Endothelial cell (in vitro differentiated cells): ENCODE results near the gene ARPP21. TPM values are rescaled to one million over a fixed set of nuclear protein-coding genes. Genes with fewer than 3 reads are reported as not detected.

ENCODE experiments used
- DNase-seq: peaks from one replicate; pipeline ENCODE4 v3.0.0; 2021; ENCODE audit warnings: low spot score
- H3K27ac Mint-ChIP-seq: one replicate; pipeline ENCODE4 v1.8.0; 2021; ENCODE audit warnings: mixed read lengths, inconsistent platforms; ENCODE audit not compliant: unreplicated experiment
- H3K27me3 Mint-ChIP-seq: one replicate; pipeline ENCODE4 v1.8.0; 2021; ENCODE audit warnings: mild to moderate bottlenecking, moderate library complexity, mixed read lengths, inconsistent platforms; ENCODE audit not compliant: unreplicated experiment
- H3K36me3 Mint-ChIP-seq: one replicate; pipeline ENCODE4 v1.8.0; 2021; ENCODE audit warnings: mild to moderate bottlenecking, low read depth, mixed read lengths, inconsistent platforms; ENCODE audit not compliant: unreplicated experiment
- H3K4me1 Mint-ChIP-seq: one replicate; pipeline ENCODE4 v1.8.0; 2021; ENCODE audit warnings: mild to moderate bottlenecking, mixed read lengths, inconsistent platforms; ENCODE audit not compliant: unreplicated experiment
- H3K4me3 Mint-ChIP-seq: one replicate; pipeline ENCODE4 v1.8.0; 2021; ENCODE audit warnings: mild to moderate bottlenecking, mixed read lengths, inconsistent platforms; ENCODE audit not compliant: unreplicated experiment
- H3K9me3 Mint-ChIP-seq: one replicate; pipeline ENCODE4 v1.8.0; 2021; ENCODE audit warnings: mixed read lengths, inconsistent platforms; ENCODE audit not compliant: unreplicated experiment
- CTCF ChIP-seq: fragments of 200-600 bp; sonication (generic); IDR thresholded peaks from one replicate; pipeline ENCODE4 v1.5.0; 2021; ENCODE audit warnings: antibody characterized with exemption; ENCODE audit not compliant: unreplicated experiment
- total RNA-seq: library from RNA; stranded (reverse); fragmentation: NEBNext Ultra II Directional; extraction: Animal tissue kit (Norgen Biotek cat#: 25700); gene quantifications from one replicate; pipeline ENCODE4 v1.2.1, GENCODE V29; 2021; ENCODE audit not compliant: unreplicated experiment

Gene ARPP21
- total RNA-seq, 1 donor from 2014 or later = not detected

GRCh38 chr3:35641331-35641730, 2.0 kb downstream of the ARPP21 start:
- H3K4me3 Mint-ChIP-seq = no peak overlapping the region
- DNase-seq = no peak
- no peak overlapping the region for H3K27ac Mint-ChIP-seq
- no peak for TF ChIP-seq CTCF
- H3K4me1 Mint-ChIP-seq = peaks cover 13% of the 10 kb centered on the region
- H3K27me3 Mint-ChIP-seq = peaks cover 9% of the 10 kb centered on the region
- H3K36me3 Mint-ChIP-seq = peaks cover 5% of the 10 kb centered on the region
- H3K9me3 Mint-ChIP-seq = no peaks in the 10 kb centered on the region

- peaks cover 9% of the 10 kb centered on the region for H3K27me3 Mint-ChIP-seq
- no peak overlapping the region for H3K27ac Mint-ChIP-seq
- no peak for TF ChIP-seq CTCF
- peaks cover 5% of the 10 kb centered on the region for H3K36me3 Mint-ChIP-seq
- H3K4me3 Mint-ChIP-seq = no peak overlapping the region
- H3K4me1 Mint-ChIP-seq = peaks cover 13% of the 10 kb centered on the region
- no peak for DNase-seq
- no peaks in the 10 kb centered on the region for H3K9me3 Mint-ChIP-seq
Measured at GRCh38 chr3:35641920-35642527, 2.7 kb downstream of the ARPP21 start.

- Mint-ChIP-seq H3K4me1 (peaks cover 11% of the 10 kb centered on the region), H3K36me3 (peaks cover 3% of the 10 kb centered on the region), H3K9me3 (no peaks in the 10 kb centered on the region), H3K27ac (no peak overlapping the region), H3K4me3 (no peak overlapping the region), H3K27me3 (peaks cover 7% of the 10 kb centered on the region)
- DNase-seq = no peak
- TF ChIP-seq CTCF = no peak
Measured at GRCh38 chr3:35643495-35643894, 4.2 kb downstream of the ARPP21 start.

GRCh38 chr3:35644451-35644850, 5.1 kb downstream of the ARPP21 start:
- no peaks in the 10 kb centered on the region for H3K36me3 Mint-ChIP-seq
- H3K27ac Mint-ChIP-seq = no peak overlapping the region
- H3K27me3 Mint-ChIP-seq = peaks cover 1% of the 10 kb centered on the region
- no peaks in the 10 kb centered on the region for H3K9me3 Mint-ChIP-seq
- peaks cover 6% of the 10 kb centered on the region for H3K4me1 Mint-ChIP-seq
- no peak overlapping the region for H3K4me3 Mint-ChIP-seq
- TF ChIP-seq CTCF = no peak
- no peak for DNase-seq

- Mint-ChIP-seq H3K27ac (no peak overlapping the region), H3K27me3 (no peaks in the 10 kb centered on the region), H3K9me3 (no peaks in the 10 kb centered on the region), H3K36me3 (no peaks in the 10 kb centered on the region), H3K4me1 (peaks cover under 1% of the 10 kb centered on the region), H3K4me3 (no peak overlapping the region)
- DNase-seq = no peak
- TF ChIP-seq CTCF = no peak
Measured at GRCh38 chr3:35645189-35645588, 5.9 kb downstream of the ARPP21 start.
